Measurements from ENCODE around the gene PDGFA.

GRCh38 chr7:469563-469961, 50.1 kb downstream of the PDGFA start:
- TF ChIP-seq, protein P1, sequence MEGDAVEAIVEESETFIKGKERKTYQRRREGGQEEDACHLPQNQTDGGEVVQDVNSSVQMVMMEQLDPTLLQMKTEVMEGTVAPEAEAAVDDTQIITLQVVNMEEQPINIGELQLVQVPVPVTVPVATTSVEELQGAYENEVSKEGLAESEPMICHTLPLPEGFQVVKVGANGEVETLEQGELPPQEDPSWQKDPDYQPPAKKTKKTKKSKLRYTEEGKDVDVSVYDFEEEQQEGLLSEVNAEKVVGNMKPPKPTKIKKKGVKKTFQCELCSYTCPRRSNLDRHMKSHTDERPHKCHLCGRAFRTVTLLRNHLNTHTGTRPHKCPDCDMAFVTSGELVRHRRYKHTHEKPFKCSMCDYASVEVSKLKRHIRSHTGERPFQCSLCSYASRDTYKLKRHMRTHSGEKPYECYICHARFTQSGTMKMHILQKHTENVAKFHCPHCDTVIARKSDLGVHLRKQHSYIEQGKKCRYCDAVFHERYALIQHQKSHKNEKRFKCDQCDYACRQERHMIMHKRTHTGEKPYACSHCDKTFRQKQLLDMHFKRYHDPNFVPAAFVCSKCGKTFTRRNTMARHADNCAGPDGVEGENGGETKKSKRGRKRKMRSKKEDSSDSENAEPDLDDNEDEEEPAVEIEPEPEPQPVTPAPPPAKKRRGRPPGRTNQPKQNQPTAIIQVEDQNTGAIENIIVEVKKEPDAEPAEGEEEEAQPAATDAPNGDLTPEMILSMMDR (IDR thresholded peaks at IDR 0.05; ENCODE audit: low read depth, low read length, poor library complexity, severe bottlenecking), result no peak
- no peak for TF ChIP-seq EZH2phosphoT487 (IDR thresholded peaks at IDR 0.05; ENCODE audit: borderline replicate concordance, low read length)

All from DOHH2 (cell line).